ENCODE data around the gene CANX.
"Not testable (repeated sequence)": the region's sequence is repeated elsewhere in the genome, so short reads cannot be mapped to it uniquely, and the experiment has no call there.

Gene CANX, protein sequence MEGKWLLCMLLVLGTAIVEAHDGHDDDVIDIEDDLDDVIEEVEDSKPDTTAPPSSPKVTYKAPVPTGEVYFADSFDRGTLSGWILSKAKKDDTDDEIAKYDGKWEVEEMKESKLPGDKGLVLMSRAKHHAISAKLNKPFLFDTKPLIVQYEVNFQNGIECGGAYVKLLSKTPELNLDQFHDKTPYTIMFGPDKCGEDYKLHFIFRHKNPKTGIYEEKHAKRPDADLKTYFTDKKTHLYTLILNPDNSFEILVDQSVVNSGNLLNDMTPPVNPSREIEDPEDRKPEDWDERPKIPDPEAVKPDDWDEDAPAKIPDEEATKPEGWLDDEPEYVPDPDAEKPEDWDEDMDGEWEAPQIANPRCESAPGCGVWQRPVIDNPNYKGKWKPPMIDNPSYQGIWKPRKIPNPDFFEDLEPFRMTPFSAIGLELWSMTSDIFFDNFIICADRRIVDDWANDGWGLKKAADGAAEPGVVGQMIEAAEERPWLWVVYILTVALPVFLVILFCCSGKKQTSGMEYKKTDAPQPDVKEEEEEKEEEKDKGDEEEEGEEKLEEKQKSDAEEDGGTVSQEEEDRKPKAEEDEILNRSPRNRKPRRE

GRCh38 chr5:179698935-179699615, at the start of gene CANX:
Gene CANX (plus strand): TSS chr5:179698967. CDS start chr5:179705682, 6,715 bp downstream.
- no peaks in the 10 kb centered on the region for H3K27me3 ChIP-seq (ENCODE audit: control insufficient read depth, insufficient read depth, low read length)
- peak within 1 kb of the TSS; percentile 77 for H3K4me3 ChIP-seq (ENCODE audit: low read length)
- H3K9ac ChIP-seq (ENCODE audit: low read length): peak within 1 kb of the TSS; percentile 99
- no peaks in the 10 kb centered on the region for H3K9me3 ChIP-seq (ENCODE audit: control insufficient read depth, low read length)
- peaks cover 15% of the 10 kb centered on the region for H3K4me1 ChIP-seq (ENCODE audit: control insufficient read depth, insufficient read depth, low read length)
- H3K36me3 ChIP-seq (ENCODE audit: control insufficient read depth, insufficient read depth, low read length): no peaks in the 10 kb centered on the region

DNA sequence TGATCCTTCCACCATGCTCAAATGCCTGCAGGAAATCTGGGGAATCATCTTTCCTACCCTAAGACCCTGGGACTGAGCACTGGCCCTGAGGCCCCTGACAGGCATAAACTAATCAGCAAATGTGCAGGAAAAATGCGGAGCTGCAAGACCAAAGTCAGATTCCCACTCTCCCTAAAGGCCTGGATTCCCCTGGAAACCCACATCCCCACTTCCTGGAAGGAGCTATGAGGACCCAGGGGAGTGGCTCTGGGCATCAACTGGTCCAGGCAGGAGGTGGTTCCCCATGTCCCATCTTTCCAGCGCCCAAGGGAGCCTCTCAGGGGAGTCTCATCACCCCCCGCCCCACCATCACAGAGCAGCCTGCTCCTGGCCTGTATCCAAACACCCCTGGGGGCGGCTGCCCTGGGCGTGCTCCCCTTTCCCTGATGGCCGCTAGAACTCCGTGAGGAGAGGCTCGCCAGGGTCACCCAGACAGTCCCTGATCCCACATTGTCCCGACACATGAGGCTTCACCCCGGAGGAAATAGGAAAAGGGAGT, 49.5 kb upstream of the CANX start:
- H3K4me1 ChIP-seq (ENCODE audit: control insufficient read depth, insufficient read depth, low read length); H3K9ac ChIP-seq (ENCODE audit: low read length); H3K4me3 ChIP-seq (ENCODE audit: low read length); H3K9me3 ChIP-seq (ENCODE audit: control insufficient read depth, low read length); H3K36me3 ChIP-seq (ENCODE audit: control insufficient read depth, insufficient read depth, low read length); H3K27me3 ChIP-seq (ENCODE audit: control insufficient read depth, insufficient read depth, low read length): not testable (repeated sequence)

DNA sequence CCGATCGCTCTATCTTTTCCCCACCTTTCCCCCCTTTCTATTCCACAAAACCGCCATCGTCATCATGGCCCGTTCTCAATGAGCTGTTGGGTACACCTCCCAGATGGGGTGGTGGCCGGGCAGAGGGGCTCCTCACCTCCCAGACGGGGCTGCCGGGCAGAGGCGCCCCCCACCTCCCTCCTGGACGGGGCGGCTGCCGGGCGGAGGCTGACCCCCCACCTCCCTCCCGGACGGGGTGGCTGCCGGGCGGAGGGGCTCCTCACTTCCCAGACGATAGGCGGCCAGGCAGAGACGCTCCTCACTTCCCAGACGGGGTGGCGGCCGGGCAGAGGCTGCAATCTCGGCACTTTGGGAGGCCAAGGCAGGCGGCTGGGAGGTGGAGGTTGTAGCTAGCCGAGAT, 48.5 kb upstream of the CANX start:
- not testable (repeated sequence) for H3K4me3 ChIP-seq (ENCODE audit: low read length); H3K36me3 ChIP-seq (ENCODE audit: control insufficient read depth, insufficient read depth, low read length); H3K9ac ChIP-seq (ENCODE audit: low read length); H3K4me1 ChIP-seq (ENCODE audit: control insufficient read depth, insufficient read depth, low read length); H3K9me3 ChIP-seq (ENCODE audit: control insufficient read depth, low read length); H3K27me3 ChIP-seq (ENCODE audit: control insufficient read depth, insufficient read depth, low read length)

- not testable (repeated sequence) for H3K4me1 ChIP-seq (ENCODE audit: control insufficient read depth, insufficient read depth, low read length); H3K4me3 ChIP-seq (ENCODE audit: low read length); H3K9me3 ChIP-seq (ENCODE audit: control insufficient read depth, low read length); H3K27me3 ChIP-seq (ENCODE audit: control insufficient read depth, insufficient read depth, low read length); H3K36me3 ChIP-seq (ENCODE audit: control insufficient read depth, insufficient read depth, low read length); H3K9ac ChIP-seq (ENCODE audit: low read length)
Measured at GRCh38 chr5:179653135-179653534, 45.6 kb upstream of the CANX start.

DNA sequence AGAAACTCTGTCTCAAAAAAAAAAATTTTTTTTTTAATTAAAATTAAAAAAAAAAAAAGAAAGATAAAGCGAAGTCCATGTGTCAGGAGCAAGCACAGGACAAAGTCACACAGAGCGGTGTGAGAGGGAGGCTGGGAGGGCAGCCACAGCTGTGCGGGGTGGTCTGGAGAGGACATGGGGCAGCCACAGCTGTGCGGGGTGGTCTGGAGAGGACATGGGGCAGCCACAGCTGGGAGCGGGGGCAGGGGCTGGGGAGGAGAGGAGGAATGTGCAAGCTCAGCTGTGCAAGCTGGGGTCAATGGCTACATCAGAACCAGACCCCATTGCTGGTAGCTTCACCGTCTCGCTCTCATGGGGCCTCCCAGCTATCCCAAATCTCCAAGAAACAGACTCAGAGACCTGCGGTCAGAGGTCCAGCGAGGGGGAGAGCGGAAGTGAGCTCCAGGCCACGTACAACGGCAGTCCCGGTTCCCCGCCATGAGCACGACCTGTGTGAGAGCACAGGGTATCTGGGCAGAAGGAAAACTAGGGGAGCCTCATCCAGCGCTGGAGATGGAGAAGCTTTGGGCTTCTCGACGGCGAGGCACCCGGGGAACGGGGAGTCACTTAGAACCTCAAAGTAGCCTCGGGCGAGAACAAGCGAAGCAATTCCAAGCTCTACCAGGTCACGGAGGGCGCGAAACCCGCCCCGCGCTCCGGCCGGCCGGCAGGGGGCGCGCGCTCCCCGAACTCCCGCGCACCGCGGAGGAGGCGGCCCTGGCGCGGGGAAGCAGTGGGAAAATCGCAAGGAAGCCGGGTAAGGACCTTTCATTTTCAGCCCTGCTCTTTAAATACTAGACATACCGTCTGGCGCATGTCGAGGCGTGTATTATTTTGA, 41.2 kb upstream of the CANX start:
- not testable (repeated sequence) for H3K27me3 ChIP-seq (ENCODE audit: control insufficient read depth, insufficient read depth, low read length); H3K36me3 ChIP-seq (ENCODE audit: control insufficient read depth, insufficient read depth, low read length); H3K9me3 ChIP-seq (ENCODE audit: control insufficient read depth, low read length); H3K4me3 ChIP-seq (ENCODE audit: low read length); H3K4me1 ChIP-seq (ENCODE audit: control insufficient read depth, insufficient read depth, low read length); H3K9ac ChIP-seq (ENCODE audit: low read length)

GRCh38 chr5:179658179-179658856, 40.4 kb upstream of the CANX start:
- not testable (repeated sequence) for H3K27me3 ChIP-seq (ENCODE audit: control insufficient read depth, insufficient read depth, low read length); H3K9me3 ChIP-seq (ENCODE audit: control insufficient read depth, low read length); H3K4me3 ChIP-seq (ENCODE audit: low read length); H3K4me1 ChIP-seq (ENCODE audit: control insufficient read depth, insufficient read depth, low read length); H3K36me3 ChIP-seq (ENCODE audit: control insufficient read depth, insufficient read depth, low read length)
- peak overlapping the region; percentile 66 for H3K9ac ChIP-seq (ENCODE audit: low read length)

DNA sequence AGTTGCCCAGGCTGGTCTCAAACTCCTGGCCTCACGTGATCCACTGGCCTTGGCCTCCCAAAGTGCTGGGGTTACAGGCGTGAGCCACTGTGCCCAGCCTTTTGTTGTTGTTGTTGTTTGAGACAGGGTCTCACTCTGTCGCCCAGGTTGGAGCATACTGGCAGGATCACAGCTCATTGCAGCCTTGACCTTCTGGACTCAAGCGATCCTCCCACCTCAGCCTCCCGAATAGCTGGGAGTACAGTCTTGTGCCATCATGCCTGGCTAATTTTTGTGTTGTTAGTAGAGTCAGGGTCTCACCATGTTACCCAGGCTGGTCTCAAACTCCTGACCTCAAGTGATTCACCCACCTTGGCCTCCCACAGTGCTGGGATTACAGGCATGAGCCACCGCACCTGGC, 37.1 kb upstream of the CANX start:
- H3K27me3 ChIP-seq (ENCODE audit: control insufficient read depth, insufficient read depth, low read length); H3K4me3 ChIP-seq (ENCODE audit: low read length); H3K9ac ChIP-seq (ENCODE audit: low read length); H3K36me3 ChIP-seq (ENCODE audit: control insufficient read depth, insufficient read depth, low read length); H3K4me1 ChIP-seq (ENCODE audit: control insufficient read depth, insufficient read depth, low read length); H3K9me3 ChIP-seq (ENCODE audit: control insufficient read depth, low read length): not testable (repeated sequence)

DNA sequence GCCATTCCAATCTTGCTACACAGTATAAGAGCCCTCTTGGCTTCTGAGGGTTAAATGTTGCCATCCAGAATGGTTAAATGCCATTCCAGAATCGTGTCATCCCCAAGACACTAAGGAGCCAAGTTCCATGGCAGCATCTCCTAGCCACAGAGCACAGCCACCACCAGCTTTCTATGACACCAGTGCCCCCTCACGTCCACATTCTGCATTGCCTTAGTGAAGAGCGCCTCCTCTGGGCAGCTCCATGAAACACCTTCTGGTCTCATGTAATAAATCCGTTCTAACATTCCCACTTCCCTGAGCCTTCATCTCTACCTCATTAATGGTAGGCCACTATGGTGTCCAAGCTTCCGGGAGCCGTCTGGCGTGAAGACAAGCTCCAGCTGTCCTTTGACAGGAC, 30.4 kb upstream of the CANX start:
- Histone ChIP-seq H3K9ac (ENCODE audit: low read length) (no peak overlapping the region), H3K36me3 (ENCODE audit: control insufficient read depth, insufficient read depth, low read length) (no peaks in the 10 kb centered on the region), H3K4me3 (ENCODE audit: low read length) (no peak overlapping the region), H3K27me3 (ENCODE audit: control insufficient read depth, insufficient read depth, low read length) (no peaks in the 10 kb centered on the region), H3K4me1 (ENCODE audit: control insufficient read depth, insufficient read depth, low read length) (no peaks in the 10 kb centered on the region), H3K9me3 (ENCODE audit: control insufficient read depth, low read length) (no peaks in the 10 kb centered on the region)

GRCh38 chr5:179678223-179679013, 20.3 kb upstream of the CANX start:
- Histone ChIP-seq H3K9ac (ENCODE audit: low read length) (peak overlapping the region; percentile 97), H3K4me1 (ENCODE audit: control insufficient read depth, insufficient read depth, low read length) (peaks cover 17% of the 10 kb centered on the region), H3K36me3 (ENCODE audit: control insufficient read depth, insufficient read depth, low read length) (no peaks in the 10 kb centered on the region), H3K4me3 (ENCODE audit: low read length) (peak overlapping the region; percentile 93), H3K27me3 (ENCODE audit: control insufficient read depth, insufficient read depth, low read length) (no peaks in the 10 kb centered on the region), H3K9me3 (ENCODE audit: control insufficient read depth, low read length) (no peaks in the 10 kb centered on the region)

- Histone ChIP-seq H3K36me3 (ENCODE audit: control insufficient read depth, insufficient read depth, low read length) (no peaks in the 10 kb centered on the region), H3K4me1 (ENCODE audit: control insufficient read depth, insufficient read depth, low read length) (peaks cover 21% of the 10 kb centered on the region), H3K27me3 (ENCODE audit: control insufficient read depth, insufficient read depth, low read length) (no peaks in the 10 kb centered on the region), H3K4me3 (ENCODE audit: low read length) (peak overlapping the region; percentile 93), H3K9me3 (ENCODE audit: control insufficient read depth, low read length) (no peaks in the 10 kb centered on the region), H3K9ac (ENCODE audit: low read length) (peak overlapping the region; percentile 97)
Measured at GRCh38 chr5:179679014-179679674, 19.6 kb upstream of the CANX start.

All from mucosa of stomach (tissue), 1 donor.